GM19372 (cell line): ENCODE measurements around the gene DNAH8.
"Not testable (repeated sequence)": the region's sequence is repeated elsewhere in the genome, so short reads cannot be mapped to it uniquely, and the experiment has no call there.

Source experiments
- ATAC-seq: cut with Tn5 transposase; IDR thresholded peaks from one replicate; pipeline ENCODE4 v1.9.1; 2021; ENCODE audit warnings: mild to moderate bottlenecking, low read depth, moderate library complexity; ENCODE audit not compliant: unreplicated experiment

Gene DNAH8

GRCh38 chr6:38697846-38698245 lies 17.3 kb upstream of the DNAH8 start:
- no peak for ATAC-seq

GRCh38 chr6:38699702-38700101 lies 15.4 kb upstream of the DNAH8 start:
- ATAC-seq, result not testable (repeated sequence)

- ATAC-seq, result no peak
These were observed 13.6 kb upstream of the DNAH8 start for GRCh38 chr6:38701551-38701950.

GRCh38 chr6:38702558-38703397 lies 12.3 kb upstream of the DNAH8 start, which contains the start of gene GLO1:
Gene GLO1 (minus strand): TSS chr6:38703145. CDS start chr6:38703054, 91 bp downstream.
- peak; percentile 100 for ATAC-seq

GRCh38 chr6:38703949-38704590 lies 11.0 kb upstream of the DNAH8 start:
- no peak for ATAC-seq

- ATAC-seq, result no peak
These were observed 9.2 kb upstream of the DNAH8 start for GRCh38 chr6:38705924-38706323.

- no peak for ATAC-seq
These were observed 6.6 kb upstream of the DNAH8 start for GRCh38 chr6:38708496-38708895.

GRCh38 chr6:38713812-38714211 lies 1.3 kb upstream of the DNAH8 start:
- no peak for ATAC-seq

- ATAC-seq, result no peak
These were observed 684 bp upstream of the DNAH8 start for GRCh38 chr6:38714239-38715015.

GRCh38 chr6:38716825-38717224 lies 1.7 kb downstream of the DNAH8 start:
- no peak for ATAC-seq

GRCh38 chr6:38719358-38719757 lies 4.2 kb downstream of the DNAH8 start:
- no peak for ATAC-seq

- no peak for ATAC-seq
These were observed 5.2 kb downstream of the DNAH8 start for GRCh38 chr6:38720295-38720694.

GRCh38 chr6:38722038-38722437 lies 6.9 kb downstream of the DNAH8 start:
- ATAC-seq, result no peak

- no peak for ATAC-seq
These were observed 7.7 kb downstream of the DNAH8 start for GRCh38 chr6:38722727-38723334.

GRCh38 chr6:38723783-38724182 lies 8.7 kb downstream of the DNAH8 start:
- ATAC-seq, result no peak

- ATAC-seq, result no peak
These were observed 9.2 kb downstream of the DNAH8 start for GRCh38 chr6:38724343-38724742.

GRCh38 chr6:38725414-38726183 lies 10.5 kb downstream of the DNAH8 start:
- no peak for ATAC-seq

- no peak for ATAC-seq
These were observed 13.1 kb downstream of the DNAH8 start for GRCh38 chr6:38728203-38728602.

- ATAC-seq, result no peak
These were observed 15.2 kb downstream of the DNAH8 start for GRCh38 chr6:38730140-38730862.
